ENCODE data around the gene KLK13.

- TF ChIP-seq CTCF (optimal IDR thresholded peaks at IDR 0.05 in 1 of 3, IDR thresholded peaks at IDR 0.05 in 1 of 3, conservative IDR thresholded peaks at IDR 0.05 in 1 of 3; ENCODE audit: extremely low read depth in 1 of 3, insufficient read depth in 2 of 3, low read length in 3 of 3): no peak
- TF ChIP-seq EZH2 (IDR thresholded peaks at IDR 0.05; ENCODE audit: low read length): no peak
These were observed 58.5 kb downstream of the KLK13 start for GRCh38 chr19:51006406-51006805.

Measured in keratinocyte (primary cell).